Stimulated activated CD8-positive, alpha-beta memory T cell treated with anti-CD3 and anti-CD28 coated beads, Interleukin-7, amount 100 ng/mL, for 24 hours (primary cell): ENCODE results near the gene ERG.

ENCODE experiments used
- DNase-seq: peaks from one replicate; pipeline ENCODE4 v3.0.0-alpha.2; 2020; ENCODE audit warnings: low read depth

The ERG gene

DNA sequence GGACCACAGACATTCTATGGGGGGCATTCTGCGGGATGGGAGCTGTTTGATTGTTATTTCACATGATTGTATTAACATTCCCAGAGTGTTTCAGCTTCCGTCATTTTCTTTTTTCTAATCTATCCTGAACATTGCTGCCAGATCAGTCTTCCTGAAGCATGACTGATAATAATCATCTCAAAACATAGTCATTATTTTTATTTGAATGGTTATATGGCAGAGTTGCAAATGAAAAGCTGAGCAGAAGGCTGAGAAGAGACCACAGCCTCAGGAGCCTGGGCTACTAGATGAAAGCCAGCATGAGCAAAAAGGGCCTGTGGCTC, 109.0 kb downstream of the ERG start:
- DNase-seq: no peak

DNA sequence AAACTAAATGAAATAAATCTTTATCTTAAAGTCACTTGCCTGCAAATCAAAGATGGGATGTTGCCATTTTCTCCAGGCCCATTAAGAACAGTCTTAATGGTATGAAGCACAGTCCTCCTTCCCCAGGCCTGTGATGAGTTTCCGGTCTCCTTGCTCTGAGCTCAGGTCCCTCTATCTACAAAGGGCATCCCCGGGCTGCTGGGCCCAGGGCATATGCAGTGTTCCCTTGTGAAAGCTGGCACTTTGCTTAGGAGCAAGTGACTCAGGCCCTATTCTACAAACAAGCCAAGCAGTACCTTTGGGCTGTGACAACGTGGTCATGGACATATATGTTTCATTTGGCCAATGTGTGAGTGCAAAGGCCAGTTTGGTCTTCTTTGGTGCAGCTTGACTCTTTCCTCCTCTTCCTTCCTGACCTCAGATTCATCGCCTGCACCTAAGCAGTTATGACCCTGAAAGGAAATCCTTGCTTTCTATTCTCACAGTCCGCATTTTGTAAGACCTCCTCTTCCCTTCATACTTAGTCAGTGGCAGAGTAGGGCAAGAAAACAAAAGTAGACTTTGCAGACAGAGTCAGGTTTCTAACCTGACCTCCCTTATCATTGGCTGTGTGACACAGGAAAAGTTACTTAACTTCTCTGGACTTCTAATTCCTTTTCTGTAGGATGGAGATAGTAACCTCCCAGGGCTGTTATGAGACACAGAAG, 109.5 kb downstream of the ERG start:
- DNase-seq: no peak

DNA sequence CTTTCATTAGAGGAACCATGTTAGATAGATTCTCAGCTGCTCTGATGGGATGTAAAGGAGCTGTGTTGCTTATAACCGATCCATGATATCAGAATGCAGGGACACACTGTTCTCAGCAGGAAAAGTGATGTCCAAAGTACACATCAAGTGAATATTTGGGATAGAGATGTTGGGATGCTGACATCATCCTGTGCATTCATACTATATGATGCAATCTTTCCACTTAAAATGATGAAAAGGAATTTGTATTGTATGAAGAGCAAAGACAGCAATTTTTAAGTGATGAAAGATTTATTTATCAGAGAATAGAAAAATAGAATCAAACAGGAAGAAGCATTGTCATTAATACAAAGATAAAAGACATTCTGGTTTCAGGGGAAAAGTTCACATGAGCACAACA, 110.1 kb downstream of the ERG start:
- no peak for DNase-seq

- no peak for DNase-seq
These were observed 111.3 kb downstream of the ERG start for GRCh38 chr21:38386967-38387366.

GRCh38 chr21:38385427-38386175, 112.7 kb downstream of the ERG start:
- DNase-seq: no peak

DNA sequence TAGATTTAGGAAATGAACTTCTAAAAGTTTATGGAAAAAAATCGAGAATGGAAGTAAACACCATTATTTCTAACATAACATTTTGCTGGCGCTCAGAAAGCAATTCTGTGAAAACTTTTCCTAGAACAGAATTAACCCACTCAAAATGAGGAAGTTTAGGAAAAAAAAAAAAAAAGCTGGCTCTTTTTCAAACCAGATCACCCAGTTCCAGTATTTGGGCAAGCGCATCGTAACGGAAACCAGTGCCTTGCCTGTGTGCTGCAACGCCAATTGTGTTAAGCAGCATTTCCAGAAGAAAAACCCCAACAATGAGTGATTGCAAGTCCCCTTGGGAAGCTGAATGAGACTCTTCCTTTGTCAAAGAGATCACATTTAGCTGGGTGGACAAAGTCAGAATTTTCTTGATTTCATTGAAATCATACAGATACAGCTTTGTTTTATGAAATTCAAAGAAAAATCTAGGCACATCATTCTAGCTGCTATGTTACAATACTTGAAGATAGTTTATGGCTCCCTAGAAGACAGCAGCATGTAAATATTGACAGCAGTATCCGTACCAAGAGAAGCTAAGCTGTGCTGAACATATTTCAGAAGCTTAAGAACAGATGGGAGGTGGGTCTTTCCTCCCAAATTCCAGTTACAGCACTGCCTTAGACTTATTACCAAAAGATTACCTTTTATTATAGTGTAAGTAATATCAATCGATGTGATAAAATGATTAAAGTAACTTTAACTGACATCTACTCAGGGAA, 113.4 kb downstream of the ERG start:
- DNase-seq: no peak

- DNase-seq: no peak
These were observed 114.1 kb downstream of the ERG start for GRCh38 chr21:38384238-38384560.

GRCh38 chr21:38383411-38384237, 114.7 kb downstream of the ERG start:
- no peak for DNase-seq

DNA sequence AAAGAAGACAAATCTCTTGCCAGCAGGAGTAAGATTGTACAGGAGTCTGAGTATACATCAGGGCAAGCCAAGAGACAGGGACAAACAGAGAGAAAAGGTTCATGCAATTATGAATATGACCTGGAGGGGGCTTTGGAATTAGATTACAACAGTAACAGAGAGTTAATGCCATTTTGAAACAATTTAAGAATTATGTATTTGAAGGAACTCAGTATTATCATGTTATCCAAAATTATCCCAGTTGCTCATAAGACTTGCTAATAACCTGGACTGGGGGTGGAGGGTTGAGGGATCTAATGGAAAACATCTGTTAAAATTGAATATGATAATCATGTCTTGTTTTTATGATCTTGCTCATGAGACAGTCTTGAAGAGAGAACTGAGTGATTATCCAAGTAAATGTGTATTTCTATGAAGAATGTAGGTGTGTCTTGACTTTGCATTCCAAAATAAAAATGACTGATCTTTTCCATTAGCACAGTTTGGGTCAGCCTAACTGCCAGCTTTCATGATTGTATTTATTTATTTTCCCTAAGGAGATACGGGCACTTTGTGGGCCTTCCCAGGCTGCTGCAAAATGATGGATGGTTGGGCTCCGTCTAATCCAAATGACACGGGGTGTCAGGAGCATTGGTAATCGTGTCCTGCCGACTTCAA, 117.7 kb downstream of the ERG start:
- no peak for DNase-seq

DNA sequence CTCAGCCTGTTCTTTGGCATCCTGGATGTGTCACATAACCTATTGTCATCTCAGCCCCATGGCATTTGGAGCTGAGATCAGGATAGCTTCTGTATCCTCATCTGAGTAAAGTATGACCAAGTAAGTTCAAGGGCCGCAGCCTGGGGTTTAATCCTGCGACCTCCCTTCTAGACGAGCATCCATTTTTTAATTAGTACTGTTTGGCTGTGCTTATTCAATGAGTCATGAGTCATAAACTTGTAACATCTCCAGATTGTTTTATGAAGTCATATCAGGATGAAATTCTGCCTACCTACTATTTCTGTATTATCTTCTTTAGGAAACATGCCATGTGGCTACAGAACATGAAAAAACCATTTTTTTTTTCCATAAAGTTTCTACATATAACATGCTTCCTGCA, 119.1 kb downstream of the ERG start:
- DNase-seq: no peak

DNA sequence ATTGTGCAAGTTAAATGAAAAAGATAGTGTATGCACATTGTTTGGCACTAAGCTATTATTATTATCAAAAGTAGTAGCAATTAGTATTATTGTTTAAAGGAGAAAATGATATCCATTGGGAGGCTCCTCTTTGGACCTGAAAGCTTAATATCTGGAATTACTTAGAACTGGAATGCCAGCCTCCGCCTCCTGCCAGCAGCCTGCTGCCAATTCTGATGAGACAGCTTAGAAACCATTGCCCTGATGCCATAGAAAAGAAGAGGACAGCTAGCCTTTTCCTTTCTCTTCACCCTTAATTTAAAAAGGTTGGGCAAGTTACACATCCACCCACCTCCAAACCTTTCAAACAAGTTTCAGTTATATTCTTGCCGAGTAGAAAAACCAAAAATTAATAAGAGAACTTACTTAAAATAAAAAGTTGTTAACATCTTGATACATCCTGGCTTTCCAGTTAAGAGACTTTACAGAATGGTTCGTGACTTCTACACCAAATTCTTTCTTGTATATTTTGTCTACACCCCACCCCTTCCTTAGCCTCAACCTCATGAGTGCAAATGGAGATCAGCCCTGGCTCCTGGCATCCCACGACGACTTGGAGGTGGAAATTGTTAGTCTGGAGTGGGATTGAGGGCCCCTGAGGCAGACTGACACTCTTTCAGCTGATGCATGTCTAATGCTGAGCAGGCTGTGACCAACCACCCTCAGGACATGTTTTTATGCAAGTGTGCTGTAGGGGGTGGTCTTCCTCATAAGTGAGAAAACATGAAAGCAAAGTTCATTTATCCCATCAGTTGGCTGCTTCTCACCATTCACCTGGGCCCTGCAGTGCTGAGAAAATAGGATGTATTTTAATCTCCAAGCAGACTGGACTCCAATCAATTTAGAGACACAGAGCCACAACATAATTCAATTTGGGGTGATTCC, 120.8 kb downstream of the ERG start:
- DNase-seq: no peak

DNA sequence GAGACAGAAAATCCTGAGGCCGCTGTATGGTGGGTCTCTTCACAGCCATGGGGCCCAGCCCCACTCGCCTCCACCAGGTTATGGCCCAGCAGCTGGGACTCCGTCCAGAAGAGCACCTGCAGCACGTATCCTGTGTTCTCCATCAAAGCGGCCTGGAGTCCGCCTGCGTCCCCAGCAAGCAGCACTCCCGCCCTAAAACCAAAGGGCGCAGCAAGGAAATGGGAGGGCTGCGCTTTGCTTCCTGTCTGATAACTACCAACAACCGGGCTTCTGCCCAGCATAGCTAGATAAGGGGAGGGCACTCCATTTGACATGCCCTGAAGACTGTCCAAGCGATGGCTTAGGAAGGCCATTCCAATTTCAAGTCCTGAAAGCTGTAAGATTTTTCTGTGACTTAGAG, 121.6 kb downstream of the ERG start:
- DNase-seq: no peak

- no peak for DNase-seq
These were observed 122.0 kb downstream of the ERG start for GRCh38 chr21:38376235-38376634.

GRCh38 chr21:38367646-38368045, 130.6 kb downstream of the ERG start:
- DNase-seq: no peak

GRCh38 chr21:38365521-38365920, 132.8 kb downstream of the ERG start:
- no peak for DNase-seq

DNA sequence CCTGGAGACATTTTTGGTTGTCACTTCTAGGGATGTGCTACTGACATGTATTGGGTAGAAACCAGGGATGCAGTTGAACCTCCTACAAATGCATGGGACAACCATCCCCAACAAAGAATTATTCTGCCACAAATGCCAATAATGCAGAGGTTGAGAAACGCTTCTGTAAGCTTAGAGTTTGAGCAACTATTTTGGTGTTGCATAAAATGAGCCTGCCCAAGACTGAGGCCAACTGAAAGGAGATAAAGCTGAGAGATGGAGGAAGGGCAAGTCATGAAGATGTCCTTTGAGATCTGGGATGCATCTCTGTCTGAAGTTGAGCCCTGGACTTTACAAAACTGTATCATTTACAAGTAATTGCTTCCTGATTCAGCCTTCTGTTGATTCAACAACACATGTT, 134.6 kb downstream of the ERG start:
- DNase-seq: no peak

GRCh38 chr21:38361324-38361723, 137.0 kb downstream of the ERG start:
- DNase-seq: no peak

DNA sequence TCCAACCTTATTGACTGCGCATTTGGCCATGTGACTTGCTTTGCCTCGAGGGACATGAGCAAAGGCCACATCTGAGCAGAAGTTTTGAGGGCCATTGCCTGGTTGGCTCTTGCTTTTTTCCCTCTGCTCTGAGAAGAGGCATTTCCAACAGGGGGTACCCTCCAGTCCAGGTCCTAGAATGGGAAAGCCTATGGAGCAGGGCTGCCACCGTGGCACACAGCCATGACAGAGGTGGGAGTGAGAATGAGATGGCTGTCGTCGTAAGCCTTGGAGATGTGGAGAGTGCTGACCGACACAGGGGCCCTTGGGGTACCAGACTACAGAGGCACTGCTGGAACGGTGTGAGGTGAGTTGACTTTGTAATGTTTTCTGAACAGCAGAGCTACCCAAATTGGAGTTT, 138.4 kb downstream of the ERG start:
- no peak for DNase-seq

- DNase-seq: no peak
These were observed 139.2 kb downstream of the ERG start for GRCh38 chr21:38359090-38359489.

- no peak for DNase-seq
These were observed 139.6 kb downstream of the ERG start for GRCh38 chr21:38358666-38359065.

GRCh38 chr21:38358098-38358497, 140.2 kb downstream of the ERG start:
- no peak for DNase-seq
